ENCODE measurements around the gene MS4A4E. TPM values are rescaled to one million over a fixed set of nuclear protein-coding genes. Genes with fewer than 3 reads are reported as not detected.

The MS4A4E gene
- total RNA-seq, 1 experiment from 2014 or later, result not detected

Small RNAs within 50 kb of the gene (small RNA-seq; reads per million reads assigned to genes)
- gene MIR6503, result not detected

Other genes starting within 250 kb of the MS4A4E start
- not detected in 2 replicates for gene OOSP4B, start 226.0 kb downstream of the MS4A4E start, total RNA-seq (2014; rRNA removed; shearing (Covaris generic); ENCODE audit: low replicate concordance)
- not detected in 2 replicates for gene OOSP2, start 202.7 kb downstream of the MS4A4E start, total RNA-seq (2014; rRNA removed; shearing (Covaris generic); ENCODE audit: low replicate concordance)
- gene MS4A3, start 186.5 kb downstream of the MS4A4E start, total RNA-seq (2014; rRNA removed; shearing (Covaris generic); ENCODE audit: low replicate concordance), result not detected in 2 replicates
- not detected in 2 replicates for gene MS4A2, start 154.5 kb downstream of the MS4A4E start, total RNA-seq (2014; rRNA removed; shearing (Covaris generic); ENCODE audit: low replicate concordance)
- not detected in 2 replicates for gene MS4A6A, start 60.1 kb downstream of the MS4A4E start, total RNA-seq (2014; rRNA removed; shearing (Covaris generic); ENCODE audit: low replicate concordance)
- not detected in 2 replicates for gene MS4A4A, start 37.5 kb upstream of the MS4A4E start, total RNA-seq (2014; rRNA removed; shearing (Covaris generic); ENCODE audit: low replicate concordance)
- gene MS4A6E, start 84.1 kb upstream of the MS4A4E start, total RNA-seq (2014; rRNA removed; shearing (Covaris generic); ENCODE audit: low replicate concordance), result not detected in 2 replicates
- 2.7 and 12.1 TPM in 2 replicates for gene MS4A7, start 135.4 kb upstream of the MS4A4E start, total RNA-seq (2014; rRNA removed; shearing (Covaris generic); ENCODE audit: low replicate concordance)
- gene MS4A14, start 153.3 kb upstream of the MS4A4E start, total RNA-seq (2014; rRNA removed; shearing (Covaris generic); ENCODE audit: low replicate concordance), result 0.65 and 1.3 TPM in 2 replicates
- not detected in 2 replicates for gene MS4A5, start 186.4 kb upstream of the MS4A4E start, total RNA-seq (2014; rRNA removed; shearing (Covaris generic); ENCODE audit: low replicate concordance)
- 434 and 1,078 TPM in 2 replicates for gene MS4A1, start 212.7 kb upstream of the MS4A4E start, total RNA-seq (2014; rRNA removed; shearing (Covaris generic); ENCODE audit: low replicate concordance)
- gene MS4A12, start 249.6 kb upstream of the MS4A4E start, total RNA-seq (2014; rRNA removed; shearing (Covaris generic); ENCODE audit: low replicate concordance), result 6.3 and 8.2 TPM in 2 replicates

Data from Karpas-422 (cell line).